DND-41 (cell line): ENCODE measurements around the gene DCAF15.
"Not testable (repeated sequence)": the region's sequence is repeated elsewhere in the genome, so short reads cannot be mapped to it uniquely, and the experiment has no call there.

Experiments
- ATAC-seq: fragments of 200-7000 bp; cut with Tn5 transposase; 3 replicates; pipeline ENCODE4 v1.9.1; 2021; ENCODE audit warnings: low read depth; ENCODE audit not compliant: insufficient read depth
- DNase-seq: peaks from one replicate; pipeline ENCODE4 v3.0.0-alpha.2; 2020
- H2AFZ ChIP-seq: 2 replicates; pipeline ENCODE4 v1.6.0; 2012; ENCODE audit warnings: low read depth, low read length
- H3K27ac ChIP-seq: 2 replicates; pipeline ENCODE4 v1.5.1; 2012; ENCODE audit warnings: low read length, inconsistent platforms
- H3K27me3 ChIP-seq: fragments of 200-600 bp; sonication (generic); 2 replicates; pipeline ENCODE4 v1.6.0; 2012; ENCODE audit warnings: low read length, mild to moderate bottlenecking, inconsistent platforms; ENCODE audit not compliant: insufficient read depth, poor library complexity
- H3K36me3 ChIP-seq: 2 replicates; pipeline ENCODE4 v1.5.1; 2012; ENCODE audit warnings: low read length, inconsistent platforms; ENCODE audit not compliant: insufficient read depth
- H3K4me1 ChIP-seq: 2 replicates; pipeline ENCODE4 v1.5.1; 2012; ENCODE audit warnings: mild to moderate bottlenecking, low read length; ENCODE audit not compliant: insufficient read depth
- H3K4me2 ChIP-seq: 2 replicates; pipeline ENCODE4 v1.6.0; 2012; ENCODE audit warnings: mild to moderate bottlenecking, moderate library complexity, low read length, inconsistent platforms; ENCODE audit not compliant: insufficient read depth
- H3K4me3 ChIP-seq, 2 experiments: fragments of 200-600 bp in 1 of 2; shearing (Covaris generic) in 1 of 2; 2 replicates each; pipeline ENCODE4 v1.5.1; 2012 to 2016; ENCODE audit warnings: inconsistent platforms in 2 of 2, low read length in 2 of 2, mild to moderate bottlenecking in 2 of 2, low read depth in 1 of 2, moderate library complexity in 1 of 2
- H3K79me2 ChIP-seq: 2 replicates; pipeline ENCODE4 v1.6.0; 2012; ENCODE audit warnings: low read length, inconsistent platforms; ENCODE audit not compliant: insufficient read depth
- H3K9ac ChIP-seq: 2 replicates; pipeline ENCODE4 v1.6.0; 2012; ENCODE audit warnings: low read depth, mild to moderate bottlenecking, inconsistent platforms, low read length, moderate library complexity
- H3K9me3 ChIP-seq: 2 replicates; pipeline ENCODE4 v1.5.1; 2012; ENCODE audit warnings: low read length, moderate library complexity, mild to moderate bottlenecking, inconsistent platforms; ENCODE audit not compliant: insufficient read depth, severe bottlenecking
- H4K20me1 ChIP-seq: 2 replicates; pipeline ENCODE4 v1.6.0; 2012; ENCODE audit warnings: low read length; ENCODE audit not compliant: insufficient read depth
- CTCF ChIP-seq: IDR thresholded peaks from 2 replicates; pipeline ENCODE4 v1.5.1; 2012; ENCODE audit warnings: borderline replicate concordance, low read length, moderate library complexity, mild to moderate bottlenecking; ENCODE audit not compliant: poor library complexity, severe bottlenecking; ENCODE audit errors: extremely low read depth
- EZH2 ChIP-seq: IDR thresholded peaks from 3 replicates; pipeline ENCODE4 v1.6.1; 2012; ENCODE audit warnings: borderline replicate concordance, low read depth, mild to moderate bottlenecking, moderate library complexity, low read length, inconsistent platforms; ENCODE audit not compliant: severe bottlenecking

Gene DCAF15

GRCh38 chr19:13969897-13970296 is 17.6 kb downstream of the DCAF15 start:
- H3K36me3 ChIP-seq = peaks cover 74% of the 10 kb centered on the region

GRCh38 chr19:13971868-13972267 is 19.6 kb downstream of the DCAF15 start:
- not testable (repeated sequence) for H3K4me3 ChIP-seq, H3K4me1 ChIP-seq, H3K79me2 ChIP-seq, H3K9me3 ChIP-seq, DNase-seq, H3K9ac ChIP-seq, ATAC-seq, H3K4me2 ChIP-seq, H3K27me3 ChIP-seq, H2AFZ ChIP-seq, H3K27ac ChIP-seq, H4K20me1 ChIP-seq
- H3K36me3 ChIP-seq = peaks cover 62% of the 10 kb centered on the region

More at GRCh38 chr19:13969897-13970296, 17.6 kb downstream of the DCAF15 start:
- no peak for ATAC-seq
- H3K9ac ChIP-seq = no peak overlapping the region
- H3K9me3 ChIP-seq = no peaks in the 10 kb centered on the region
- H3K4me2 ChIP-seq = no peak overlapping the region
- H3K4me3 ChIP-seq = no peak overlapping the region
- no peaks in the 10 kb centered on the region for H3K27me3 ChIP-seq
- no peak for DNase-seq
- H2AFZ ChIP-seq = no peak overlapping the region
- H3K4me1 ChIP-seq = no peaks in the 10 kb centered on the region
- TF ChIP-seq CTCF (no peak), EZH2 (no peak)
- H3K27ac ChIP-seq = no peak overlapping the region
- no peaks in the 10 kb centered on the region for H3K79me2 ChIP-seq
- H4K20me1 ChIP-seq = no peaks in the 10 kb centered on the region

GRCh38 chr19:13972368-13973155 is 20.3 kb downstream of the DCAF15 start:
- no peak overlapping the region for H3K9ac ChIP-seq
- H3K4me1 ChIP-seq = no peaks in the 10 kb centered on the region
- H3K27ac ChIP-seq = no peak overlapping the region
- DNase-seq (no peak), ATAC-seq (no peak)
- H3K36me3 ChIP-seq = peaks cover 56% of the 10 kb centered on the region
- no peak overlapping the region for H3K4me2 ChIP-seq
- H3K27me3 ChIP-seq = no peaks in the 10 kb centered on the region
- H4K20me1 ChIP-seq = no peaks in the 10 kb centered on the region
- H3K79me2 ChIP-seq = no peaks in the 10 kb centered on the region
- H2AFZ ChIP-seq = no peak overlapping the region
- H3K9me3 ChIP-seq = no peaks in the 10 kb centered on the region
- no peak overlapping the region for H3K4me3 ChIP-seq
- TF ChIP-seq CTCF = no peak
- TF ChIP-seq EZH2 = no peak

GRCh38 chr19:13973479-13973878 is 21.2 kb downstream of the DCAF15 start:
- H4K20me1 ChIP-seq, H2AFZ ChIP-seq, H3K27ac ChIP-seq, H3K79me2 ChIP-seq, H3K27me3 ChIP-seq, H3K4me1 ChIP-seq, DNase-seq, ATAC-seq, H3K9ac ChIP-seq, H3K4me2 ChIP-seq, H3K4me3 ChIP-seq, H3K9me3 ChIP-seq: not testable (repeated sequence)
- peaks cover 56% of the 10 kb centered on the region for H3K36me3 ChIP-seq
